PC-3 (cell line): Measurements from ENCODE around the gene CCDC178.

Source experiments
- CTCF ChIP-seq: fragments of 300-600 bp; sonication (generic); conservative IDR thresholded peaks from 2 replicates; pipeline ENCODE4 v1.5.1; 2017; ENCODE audit warnings: antibody characterized with exemption, low read depth, mild to moderate bottlenecking, low read length
- EZH2 ChIP-seq: fragments of 300-600 bp; sonication (generic); IDR thresholded peaks from one replicate; pipeline ENCODE4 v1.6.1; 2017; ENCODE audit warnings: antibody characterized with exemption, mild to moderate bottlenecking, low read length; ENCODE audit not compliant: unreplicated experiment

- TF ChIP-seq CTCF (no peak), EZH2 (no peak)
Measured at GRCh38 chr18:33350256-33350655, 90.3 kb downstream of the CCDC178 start.
